ENCODE results near the gene LDHA.

DNA sequence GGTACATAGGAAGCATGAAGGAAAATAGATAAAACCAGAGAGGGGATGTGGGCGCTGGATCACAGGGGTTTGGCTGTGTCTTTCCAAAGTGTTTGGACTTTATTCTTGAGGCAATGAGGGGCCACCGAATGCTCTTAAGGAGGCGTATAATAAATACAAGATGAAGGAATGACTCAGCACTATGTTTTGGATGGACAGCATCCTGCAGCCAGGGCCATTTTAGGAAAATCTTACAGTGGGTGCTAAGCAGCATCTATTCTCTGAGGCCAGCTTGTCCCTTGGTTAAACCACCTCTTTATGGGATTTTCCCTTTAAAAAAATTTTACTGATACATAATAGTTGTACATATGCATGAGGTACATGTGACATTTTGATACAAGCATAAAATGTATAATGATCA lies 4.3 kb upstream of the LDHA start:
- TF ChIP-seq, protein P1, sequence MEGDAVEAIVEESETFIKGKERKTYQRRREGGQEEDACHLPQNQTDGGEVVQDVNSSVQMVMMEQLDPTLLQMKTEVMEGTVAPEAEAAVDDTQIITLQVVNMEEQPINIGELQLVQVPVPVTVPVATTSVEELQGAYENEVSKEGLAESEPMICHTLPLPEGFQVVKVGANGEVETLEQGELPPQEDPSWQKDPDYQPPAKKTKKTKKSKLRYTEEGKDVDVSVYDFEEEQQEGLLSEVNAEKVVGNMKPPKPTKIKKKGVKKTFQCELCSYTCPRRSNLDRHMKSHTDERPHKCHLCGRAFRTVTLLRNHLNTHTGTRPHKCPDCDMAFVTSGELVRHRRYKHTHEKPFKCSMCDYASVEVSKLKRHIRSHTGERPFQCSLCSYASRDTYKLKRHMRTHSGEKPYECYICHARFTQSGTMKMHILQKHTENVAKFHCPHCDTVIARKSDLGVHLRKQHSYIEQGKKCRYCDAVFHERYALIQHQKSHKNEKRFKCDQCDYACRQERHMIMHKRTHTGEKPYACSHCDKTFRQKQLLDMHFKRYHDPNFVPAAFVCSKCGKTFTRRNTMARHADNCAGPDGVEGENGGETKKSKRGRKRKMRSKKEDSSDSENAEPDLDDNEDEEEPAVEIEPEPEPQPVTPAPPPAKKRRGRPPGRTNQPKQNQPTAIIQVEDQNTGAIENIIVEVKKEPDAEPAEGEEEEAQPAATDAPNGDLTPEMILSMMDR (IDR thresholded peaks at IDR 0.05), result no peak
- no peak for TF ChIP-seq POLR2A (IDR thresholded peaks at IDR 0.05)
